ENCODE results near the gene TGFBR2.

GRCh38 chr3:30730967-30731366 lies 124.6 kb downstream of the TGFBR2 start:
- no peak for TF ChIP-seq CTCF (IDR thresholded peaks at IDR 0.05; ENCODE audit: low read depth, low read length)
- TF ChIP-seq EZH2phosphoT487 (IDR thresholded peaks at IDR 0.05; ENCODE audit: low read depth), result no peak
